NOMO-1 (cell line): ENCODE results near the gene SSX5.
"Not testable (repeated sequence)": the region's sequence is repeated elsewhere in the genome, so short reads cannot be mapped to it uniquely, and the experiment has no call there.

ENCODE experiments used
- DNase-seq, 2 experiments: peaks; one replicate each; lab custom pipeline; 2025; ENCODE audit not compliant: unreplicated experiment in 2 of 2; lab: John Stamatoyannopoulos, UW

SSX5 gene, protein sequence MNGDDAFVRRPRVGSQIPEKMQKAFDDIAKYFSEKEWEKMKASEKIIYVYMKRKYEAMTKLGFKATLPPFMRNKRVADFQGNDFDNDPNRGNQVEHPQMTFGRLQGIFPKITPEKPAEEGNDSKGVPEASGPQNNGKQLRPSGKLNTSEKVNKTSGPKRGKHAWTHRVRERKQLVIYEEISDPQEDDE

DNA sequence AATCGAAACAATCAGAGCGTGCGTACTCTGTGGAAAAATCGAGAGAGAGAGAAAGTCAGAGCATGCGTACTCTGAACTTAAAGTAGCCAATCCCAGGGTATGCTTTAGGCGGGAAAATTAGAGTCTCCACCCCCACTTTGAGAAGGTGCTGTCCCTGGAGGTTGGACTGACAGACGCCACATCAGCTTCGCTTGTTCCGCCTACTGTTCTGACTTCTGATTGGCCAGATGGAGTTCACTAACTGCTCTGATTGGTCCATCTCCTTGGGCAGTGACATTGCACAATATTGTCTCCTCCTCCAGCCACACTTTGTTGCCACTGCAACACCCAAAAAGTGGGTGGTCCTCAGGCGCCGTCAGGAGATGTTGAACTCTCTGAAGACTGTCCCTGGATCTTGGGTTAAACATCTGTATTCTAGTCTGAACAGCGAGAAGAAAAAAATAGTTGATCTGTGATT lies at the start of gene SSX5:
Gene SSX5, minus strand, starts transcription at position 51 of the 457 bp plus-strand sequence. CDS start 1,437 bp downstream, outside the sequence.
- no peak for DNase-seq

DNA sequence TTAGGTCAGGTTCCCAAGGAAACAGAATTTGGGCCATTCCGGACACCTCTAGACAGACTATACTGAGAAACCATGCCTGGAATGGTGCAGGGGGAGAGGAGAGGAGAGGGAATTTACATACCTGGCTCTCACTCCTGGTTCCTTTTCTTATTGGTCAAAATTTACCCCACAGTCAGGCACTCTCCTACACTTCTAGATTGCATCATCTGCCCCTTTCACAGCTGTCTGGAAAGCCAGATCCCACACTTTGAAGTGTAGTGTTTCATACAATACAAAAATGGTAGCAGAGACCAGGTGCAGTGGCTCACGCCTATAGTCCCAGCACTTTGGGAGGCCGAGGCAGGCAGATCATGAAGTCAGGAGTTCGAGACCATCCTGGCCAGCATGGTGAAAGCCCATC lies 27.6 kb upstream of the SSX5 start:
- DNase-seq = not testable (repeated sequence)

DNA sequence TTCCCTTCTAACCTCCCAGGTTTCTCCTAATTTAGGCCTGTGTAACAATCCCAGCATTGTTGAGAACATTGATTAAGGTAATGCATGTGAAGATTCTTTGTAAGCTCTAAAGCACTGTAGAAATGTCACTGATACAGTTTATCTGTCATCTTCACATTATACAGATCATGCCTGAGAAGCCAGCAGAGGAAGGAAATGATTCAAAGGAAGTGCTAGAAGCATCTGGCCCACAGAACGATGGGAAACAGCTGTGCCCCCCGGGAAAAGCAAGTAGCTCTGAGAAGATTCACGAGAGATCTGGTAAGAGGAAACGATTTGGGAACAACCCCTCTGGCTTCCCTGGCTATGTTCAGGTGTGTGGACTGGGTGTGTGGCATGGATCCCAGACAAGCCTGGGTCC lies 17.7 kb upstream of the SSX5 start:
- not testable (repeated sequence) for DNase-seq

DNA sequence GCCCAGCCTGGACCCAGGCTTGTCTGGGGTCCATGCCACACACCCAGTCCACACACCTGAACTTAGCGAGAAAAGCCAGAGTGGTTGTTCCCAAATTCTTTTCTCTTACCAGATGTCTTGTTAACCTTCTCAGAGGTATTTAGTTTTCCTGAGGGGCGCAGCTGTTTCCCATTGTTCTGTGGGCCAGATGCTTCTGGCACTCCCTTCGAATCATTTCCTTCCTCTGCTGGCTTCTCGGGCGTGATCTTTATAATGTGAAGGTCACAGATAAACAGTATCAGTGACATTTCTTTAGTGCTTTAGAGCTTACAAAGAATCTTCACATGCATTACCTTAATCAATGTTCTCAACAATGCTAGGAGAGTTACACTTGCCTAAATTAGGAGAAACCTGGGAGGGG lies 6.6 kb downstream of the SSX5 start:
- not testable (repeated sequence) for DNase-seq

DNA sequence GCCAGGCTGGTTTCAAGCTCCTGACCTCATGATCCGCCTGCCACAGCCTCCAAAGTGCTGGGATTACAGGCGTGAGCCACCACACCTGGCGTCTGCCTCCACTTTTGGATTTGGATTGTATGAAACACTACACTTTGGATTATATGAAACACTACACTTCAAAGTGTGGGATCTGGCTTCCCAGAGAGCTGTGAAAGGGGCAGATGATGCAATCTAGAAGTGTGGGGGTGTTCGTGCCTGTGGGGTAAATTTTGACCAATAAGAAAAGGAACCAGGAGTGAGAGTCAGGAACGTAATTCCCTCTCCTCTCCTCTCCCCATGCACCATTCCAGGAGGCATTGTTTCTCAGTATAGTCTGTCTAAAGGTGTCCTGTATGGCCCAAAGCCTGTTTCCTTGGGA lies 14.7 kb downstream of the SSX5 start:
- DNase-seq = not testable (repeated sequence)

DNA sequence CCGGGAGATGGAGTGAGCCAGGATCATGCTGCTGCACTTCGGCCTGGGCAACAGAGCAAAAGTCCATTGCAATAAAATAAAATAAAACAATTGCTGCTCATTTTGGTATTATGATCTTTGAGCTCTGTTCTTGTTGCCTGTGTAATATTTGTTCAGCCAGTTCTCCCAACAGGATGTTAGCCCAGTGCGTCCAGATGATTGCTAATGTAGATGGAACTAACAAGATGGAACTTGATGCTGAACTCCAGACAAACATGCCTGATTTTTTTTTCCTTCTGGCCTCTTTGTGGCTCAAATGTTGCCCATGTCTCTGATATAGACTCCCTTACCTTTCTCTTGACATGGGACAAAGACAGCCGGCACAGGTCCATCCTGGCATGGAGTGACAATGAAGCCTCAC lies 15.8 kb downstream of the SSX5 start:
- DNase-seq = no peak

DNA sequence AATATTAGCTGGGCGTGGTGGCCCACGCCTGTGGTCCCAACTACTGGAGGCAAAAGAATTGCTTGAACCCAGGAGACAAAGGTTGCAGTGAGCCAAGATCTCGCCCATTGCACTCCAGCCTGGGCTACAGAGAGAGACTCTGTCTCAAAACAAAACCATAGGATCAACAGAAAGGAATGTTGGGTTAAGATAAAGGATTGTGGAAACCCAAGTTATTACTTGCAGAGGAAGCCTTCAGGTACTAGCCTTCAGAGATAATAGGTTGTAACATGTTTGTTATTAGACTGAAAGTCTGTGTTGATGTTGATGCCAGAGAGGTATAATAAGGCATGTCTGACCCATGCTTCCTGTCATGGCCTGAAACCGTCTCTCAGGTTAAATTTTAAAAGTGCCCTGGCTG lies 16.9 kb downstream of the SSX5 start:
- DNase-seq = no peak

DNA sequence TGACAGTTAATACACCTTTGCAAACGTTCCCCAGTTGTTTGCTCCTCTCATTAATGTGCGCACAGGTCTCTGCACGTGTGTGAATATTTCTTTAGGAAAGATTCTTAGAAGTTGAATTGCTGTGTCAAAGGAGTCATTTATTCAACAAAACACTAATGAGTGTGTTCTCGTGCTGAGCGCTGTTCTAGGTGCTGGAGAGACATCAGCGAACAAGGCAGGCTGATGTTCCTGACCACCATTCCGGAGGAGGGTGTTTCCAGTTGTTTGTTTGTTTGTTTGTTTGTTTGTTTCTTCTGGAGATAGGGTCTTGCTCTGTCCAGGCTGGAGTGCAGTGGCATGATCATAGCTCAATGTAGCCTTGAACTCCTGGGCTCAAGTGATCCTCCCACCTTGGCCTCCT lies 30.3 kb downstream of the SSX5 start:
- DNase-seq = not testable (repeated sequence)

DNA sequence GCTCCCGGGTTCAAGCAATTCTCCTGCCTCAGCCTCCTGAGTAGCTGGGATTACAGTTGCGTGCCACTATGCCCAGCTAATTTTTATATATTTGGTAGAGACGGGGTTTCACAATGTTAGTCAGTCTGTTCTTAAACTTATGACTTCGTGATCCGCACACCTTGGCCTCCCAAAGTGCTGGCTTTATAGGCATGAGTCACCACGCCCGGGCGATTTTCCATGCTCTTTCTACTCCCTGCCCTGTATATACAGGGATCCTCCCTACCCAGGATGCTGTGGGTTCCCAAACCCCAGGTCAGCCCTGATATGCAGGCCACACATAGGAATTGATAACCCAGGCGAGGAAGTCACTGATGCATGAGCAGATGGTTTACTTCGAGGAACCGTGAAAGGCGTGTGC lies 31.4 kb downstream of the SSX5 start:
- DNase-seq = no peak

DNA sequence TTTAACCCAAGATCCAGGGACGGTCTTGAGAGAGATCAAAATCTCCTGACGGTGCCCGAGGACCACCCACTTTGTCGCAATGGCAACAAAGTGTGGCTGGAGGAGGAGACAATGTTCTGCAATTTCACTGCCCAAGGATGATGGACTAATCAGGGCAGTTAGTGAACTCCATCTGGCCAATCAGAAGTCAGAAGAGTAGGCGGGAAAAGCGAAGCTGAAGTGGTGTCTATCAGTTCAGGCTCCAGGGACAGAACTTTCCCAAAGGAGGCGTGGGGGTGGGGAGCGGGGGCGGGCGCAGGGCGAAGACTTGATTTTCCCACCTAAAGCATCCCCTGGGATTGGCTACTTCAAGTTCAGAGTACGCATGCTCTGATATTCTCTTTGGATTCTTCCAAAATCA lies 40.6 kb downstream of the SSX5 start:
- no peak for DNase-seq

DNA sequence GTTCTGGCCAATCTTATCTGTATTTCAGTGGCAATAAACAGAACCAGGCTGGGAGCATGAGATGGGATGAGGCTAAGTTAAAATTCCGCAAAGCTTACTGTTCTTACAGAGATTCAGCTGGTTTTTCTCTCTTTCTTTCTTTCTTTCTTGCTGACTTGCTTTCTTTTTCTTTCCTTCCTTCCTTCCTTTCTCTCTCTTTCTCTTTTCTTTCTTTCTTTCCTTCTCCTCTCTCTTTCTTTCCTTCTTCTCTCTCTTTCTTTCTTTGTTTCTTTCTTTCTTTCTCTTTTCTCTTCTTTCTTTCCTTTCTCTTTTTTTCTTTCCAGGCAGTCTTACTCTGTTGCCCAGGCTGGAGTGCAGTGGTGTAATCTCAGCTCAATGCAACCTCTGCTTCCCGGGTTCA lies 41.8 kb downstream of the SSX5 start:
- no peak for DNase-seq

DNA sequence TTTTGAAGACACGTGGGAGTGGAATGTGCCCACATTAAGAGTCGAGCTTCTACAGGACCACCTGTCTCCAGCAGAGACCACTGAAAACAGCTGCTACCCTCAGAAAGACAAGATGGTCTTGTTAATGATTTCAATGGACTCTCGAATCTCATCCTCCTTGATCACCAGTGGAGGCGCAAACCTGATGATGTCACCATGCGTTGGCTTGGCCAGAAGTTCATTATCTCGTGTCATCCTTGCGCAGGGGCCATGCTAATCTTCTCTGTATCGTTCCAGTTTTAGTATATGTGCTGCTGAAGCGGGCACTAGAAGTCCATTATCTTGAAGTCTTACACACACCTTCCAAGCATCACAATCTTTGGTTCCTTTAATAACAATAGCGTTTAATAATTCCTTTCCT lies 42.8 kb downstream of the SSX5 start:
- no peak for DNase-seq

DNA sequence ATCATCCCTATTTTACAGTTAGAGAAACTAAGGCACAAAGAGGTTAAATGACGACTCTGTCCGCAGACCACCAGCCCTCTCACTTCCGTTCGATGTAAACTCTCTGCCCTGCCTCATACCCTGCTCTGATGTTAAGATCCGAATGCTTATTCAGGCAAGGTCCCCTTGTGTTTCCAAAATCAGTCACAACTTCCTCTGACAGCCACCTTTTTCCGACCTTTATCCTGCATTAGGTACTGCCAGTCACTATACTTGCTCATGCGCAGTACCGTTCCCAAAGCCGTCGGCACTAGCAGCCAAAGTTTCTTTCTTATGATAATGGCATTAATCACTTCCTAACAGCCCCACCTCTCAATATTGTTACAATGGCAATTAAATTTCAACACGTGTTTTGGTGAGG lies 53.9 kb downstream of the SSX5 start:
- DNase-seq = not testable (repeated sequence)

DNA sequence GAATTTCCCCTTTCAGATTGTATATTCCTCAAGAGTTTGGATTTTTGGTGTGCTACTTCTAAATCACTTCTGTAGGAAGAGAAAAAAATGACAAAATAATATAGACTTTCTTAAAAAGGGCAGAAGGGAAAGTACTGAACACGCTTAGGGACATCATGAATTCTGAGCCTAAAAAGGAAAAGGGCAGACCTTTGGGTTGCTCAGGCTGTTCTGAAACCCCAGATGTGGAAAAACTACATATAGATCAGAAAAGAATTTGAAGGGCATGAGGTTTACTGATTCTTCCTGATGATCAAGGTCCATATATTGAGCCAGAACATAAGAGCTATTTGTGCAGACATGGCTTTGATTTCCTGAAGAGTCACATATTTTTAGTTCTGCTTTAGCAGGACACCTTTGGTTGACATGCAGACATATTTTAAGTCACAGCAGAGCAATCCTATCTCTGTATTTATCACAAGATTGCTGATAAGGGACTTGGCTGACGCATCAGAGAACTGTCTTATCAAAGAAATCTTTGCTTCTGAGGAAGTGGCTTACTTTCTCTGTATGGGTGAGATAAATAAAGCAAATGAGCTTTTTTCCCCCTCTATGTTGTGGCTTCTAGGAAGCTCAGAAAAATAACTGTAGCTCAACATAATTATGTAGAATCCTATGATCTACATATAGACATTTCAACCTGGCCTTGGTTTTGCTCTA lies 54.6 kb downstream of the SSX5 start:
- DNase-seq = not testable (repeated sequence)

DNA sequence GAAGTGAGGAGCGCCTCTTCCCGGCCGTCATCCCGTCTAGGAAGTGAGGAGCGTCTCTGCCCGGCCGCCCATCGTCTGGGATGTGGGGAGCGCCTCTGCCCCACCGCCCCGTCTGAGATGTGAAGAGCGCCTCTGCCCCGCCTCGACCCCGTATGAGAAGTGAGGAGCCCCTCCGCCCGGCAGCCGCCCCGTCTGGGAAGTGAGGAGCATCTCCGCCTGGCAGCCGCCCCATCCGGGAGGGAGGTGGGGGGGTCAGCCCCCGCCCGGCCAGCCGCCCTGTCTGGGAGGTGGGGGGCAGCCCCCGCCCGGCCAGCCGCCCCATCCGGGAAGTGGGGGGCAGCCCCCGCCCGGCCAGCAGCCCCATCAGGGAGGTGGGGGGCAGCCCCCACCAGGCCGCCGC lies 57.5 kb downstream of the SSX5 start:
- not testable (repeated sequence) for DNase-seq
